ENCODE measurements around the gene C2CD4C. TPM values are rescaled to one million over a fixed set of nuclear protein-coding genes. Genes with fewer than 3 reads are reported as not detected.
"Not testable (repeated sequence)": the region's sequence is repeated elsewhere in the genome, so short reads cannot be mapped to it uniquely, and the experiment has no call there.

The C2CD4C gene
- total RNA-seq, 2 experiments from 2014 or later: not detected

DNA sequence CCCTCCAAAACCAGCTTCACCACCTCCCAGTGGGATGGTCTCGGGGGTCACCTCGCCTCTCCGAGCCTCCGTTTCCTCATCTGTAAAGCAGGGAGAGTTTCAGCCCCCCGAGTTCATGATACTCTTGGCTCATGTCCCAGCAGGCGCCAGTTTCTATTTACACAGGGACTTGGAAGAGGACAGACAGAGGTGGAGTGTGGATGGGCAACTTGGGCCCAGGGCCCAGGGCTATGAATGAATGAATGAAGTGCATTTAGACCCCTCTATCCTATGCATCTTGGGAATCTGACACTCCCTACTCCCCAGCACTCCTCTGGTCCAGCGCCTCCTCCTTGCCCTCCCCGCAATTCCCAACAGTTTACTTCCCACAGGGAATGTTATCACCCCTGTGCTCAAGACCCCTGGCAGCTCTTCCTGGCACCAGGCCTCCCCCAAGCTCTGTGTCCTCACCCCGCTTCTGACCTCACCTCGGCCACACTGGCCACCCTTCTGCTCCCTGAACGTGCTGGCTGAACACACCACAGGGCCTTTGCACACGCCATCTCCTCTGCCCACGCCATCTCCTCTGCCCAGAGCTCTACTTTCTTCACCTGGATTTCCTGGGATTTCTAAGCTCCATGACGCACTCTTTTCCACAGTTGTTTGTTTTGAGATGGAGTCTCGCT, 4.9 kb upstream of the C2CD4C start:
- DNase-seq: no peak
- Mint-ChIP-seq H3K9me3 (no peaks in the 10 kb centered on the region), H3K27me3 (peaks cover 10% of the 10 kb centered on the region), H3K4me3 (no peak overlapping the region), H3K4me1 (no peaks in the 10 kb centered on the region), H3K27ac (no peak overlapping the region), H3K36me3 (no peaks in the 10 kb centered on the region)
- POLR2A ChIA-PET: no interaction called here
- no peak for ATAC-seq (ENCODE audit: low read depth)

DNA sequence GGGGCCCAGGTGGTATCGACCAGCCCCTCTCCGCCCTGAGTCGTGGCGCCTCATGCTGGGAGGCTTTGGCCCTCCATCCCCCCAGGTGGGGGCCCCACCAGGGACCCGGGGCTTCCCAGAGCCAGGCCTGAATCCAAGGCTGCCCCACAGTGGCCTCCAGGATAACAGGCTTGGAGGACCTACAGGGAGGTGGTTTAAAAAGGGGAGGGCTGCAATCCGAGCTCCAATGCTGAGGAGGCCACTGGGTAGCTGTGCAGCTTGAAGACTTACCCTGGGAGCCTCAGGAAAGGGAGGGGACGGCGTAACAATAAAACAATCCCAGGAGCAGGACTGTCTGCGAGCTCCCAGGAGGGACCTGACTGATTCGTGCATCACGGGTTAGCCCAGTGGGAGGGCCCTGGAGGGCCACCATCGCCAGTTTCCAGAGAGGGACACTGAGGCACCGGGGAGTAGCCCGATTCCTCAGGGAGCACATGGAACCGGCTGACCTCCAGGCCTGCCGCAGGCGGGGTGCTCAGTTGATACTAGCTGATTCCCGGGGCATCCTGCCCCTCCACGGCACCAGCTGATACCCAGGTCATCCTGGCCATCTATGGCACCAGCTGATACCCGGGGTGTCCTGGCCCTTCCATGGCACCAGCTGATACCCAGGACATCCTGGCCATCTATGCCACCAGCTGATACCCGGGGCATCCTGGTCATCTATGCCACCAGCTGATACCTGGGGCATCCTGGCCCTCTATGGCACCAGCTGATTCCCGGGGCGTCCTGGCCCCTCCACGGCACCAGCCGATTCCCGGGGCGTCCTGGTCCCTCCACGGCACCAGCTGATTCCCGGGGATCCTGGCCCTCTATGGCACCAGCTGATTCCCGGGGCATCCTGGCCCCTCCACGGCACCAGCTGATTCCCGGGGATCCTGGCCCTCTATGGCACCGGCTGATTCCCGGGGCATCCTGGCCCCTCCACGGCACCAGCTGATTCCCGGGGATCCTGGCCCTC, 3.7 kb upstream of the C2CD4C start:
- ATAC-seq (ENCODE audit: low read depth): no peak
- no peaks in the 10 kb centered on the region for H3K4me1 Mint-ChIP-seq
- H3K9me3 Mint-ChIP-seq: no peaks in the 10 kb centered on the region
- POLR2A ChIA-PET: no interaction called here
- no peak for DNase-seq
- no peak overlapping the region for H3K4me3 Mint-ChIP-seq
- no peak overlapping the region for H3K27ac Mint-ChIP-seq
- H3K36me3 Mint-ChIP-seq: no peaks in the 10 kb centered on the region
- peaks cover 10% of the 10 kb centered on the region for H3K27me3 Mint-ChIP-seq

DNA sequence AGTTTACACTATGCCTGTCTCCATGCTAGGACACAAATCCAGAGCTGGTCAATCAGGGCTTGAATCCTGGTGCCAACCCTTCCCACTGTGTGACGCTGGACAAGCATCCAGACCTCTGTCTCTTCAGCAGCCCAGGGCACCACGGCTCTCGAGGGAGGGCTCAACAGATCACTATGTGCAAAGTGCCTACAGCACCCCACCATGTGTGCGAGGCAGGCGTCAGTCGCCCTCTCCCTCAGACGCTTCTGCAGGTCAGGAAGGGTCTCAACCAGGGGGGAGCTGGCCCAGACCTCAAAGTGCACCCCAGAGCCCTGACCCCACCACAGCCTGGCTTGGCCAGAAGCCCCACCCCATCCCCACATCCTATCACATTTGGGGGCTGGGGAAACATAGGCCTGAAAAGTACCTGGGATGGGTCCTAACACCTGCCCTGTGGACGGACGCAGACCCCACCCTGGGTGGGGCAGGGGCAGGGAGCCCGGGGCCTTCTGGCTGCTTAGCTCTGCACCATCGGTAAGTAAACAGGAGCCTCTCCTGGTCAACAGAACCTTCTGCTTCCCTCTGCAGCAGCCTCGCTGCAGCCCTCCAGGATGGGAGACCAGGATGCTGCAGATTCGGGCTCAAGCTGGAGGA, 2.9 kb upstream of the C2CD4C start:
- no peaks in the 10 kb centered on the region for H3K4me1 Mint-ChIP-seq
- peaks cover 10% of the 10 kb centered on the region for H3K27me3 Mint-ChIP-seq
- no peak overlapping the region for H3K27ac Mint-ChIP-seq
- POLR2A ChIA-PET: no interaction called here
- DNase-seq: no peak
- no peak overlapping the region for H3K4me3 Mint-ChIP-seq
- no peak for ATAC-seq (ENCODE audit: low read depth)
- H3K9me3 Mint-ChIP-seq: no peaks in the 10 kb centered on the region
- no peaks in the 10 kb centered on the region for H3K36me3 Mint-ChIP-seq

DNA sequence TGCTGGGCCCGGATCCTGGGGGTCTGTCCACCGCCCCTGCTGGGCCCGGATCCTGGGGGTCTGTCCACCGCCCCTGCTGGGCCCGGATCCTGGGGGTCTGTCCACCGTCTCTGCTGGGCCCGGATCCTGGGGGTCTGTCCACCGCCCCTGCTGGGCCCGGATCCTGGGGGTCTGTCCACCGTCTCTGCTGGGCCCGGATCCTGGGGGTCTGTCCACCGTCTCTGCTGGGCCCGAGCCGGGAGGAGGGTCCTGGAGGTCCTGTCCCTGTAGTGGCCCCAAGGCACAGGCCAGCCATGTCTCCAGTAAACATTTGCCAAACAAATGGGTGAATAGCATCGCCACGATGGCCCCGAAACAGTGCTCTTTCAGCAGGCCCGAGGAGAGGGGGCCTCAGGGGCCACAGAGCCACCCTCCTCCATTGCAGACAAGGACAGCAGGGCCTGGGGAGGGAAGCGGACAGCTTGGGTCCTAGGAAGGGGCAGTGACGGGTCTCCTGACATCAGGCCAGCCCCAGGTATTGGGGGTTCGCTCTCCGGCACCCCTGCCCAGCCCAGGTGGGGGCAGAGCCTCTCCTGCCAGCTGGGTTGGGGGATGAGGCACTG, 2.3 kb upstream of the C2CD4C start:
- DNase-seq; H3K27me3 Mint-ChIP-seq; H3K4me3 Mint-ChIP-seq; ATAC-seq (ENCODE audit: low read depth); H3K27ac Mint-ChIP-seq; H3K4me1 Mint-ChIP-seq; H3K9me3 Mint-ChIP-seq; POLR2A ChIA-PET; H3K36me3 Mint-ChIP-seq: not testable (repeated sequence)

DNA sequence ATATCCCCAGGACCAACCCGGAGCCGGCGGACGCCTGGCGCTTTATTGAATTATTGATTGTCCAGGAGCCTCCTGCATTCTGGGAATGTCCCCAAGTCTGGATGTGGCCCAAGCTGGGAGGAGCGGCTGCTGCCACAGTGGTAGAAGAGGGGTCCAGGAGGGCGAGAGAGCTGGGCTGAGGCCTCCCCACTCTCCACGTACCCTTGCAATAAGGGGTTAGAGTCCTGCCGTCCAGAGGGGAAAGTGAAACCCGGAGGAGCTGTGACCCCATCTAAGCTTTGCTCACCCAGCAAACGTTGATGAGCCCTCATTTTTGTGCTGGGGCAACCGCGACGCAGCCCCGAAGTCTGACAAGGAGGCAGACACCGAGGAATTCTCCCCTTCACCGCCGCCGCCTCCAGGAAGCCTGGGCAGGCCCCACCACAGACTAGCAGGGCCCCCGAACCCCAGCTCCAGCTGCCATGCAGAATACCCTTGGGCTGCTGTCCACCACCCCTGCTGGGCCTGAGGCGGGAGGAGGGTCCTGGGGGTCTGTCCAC, 1.4 kb upstream of the C2CD4C start:
- Mint-ChIP-seq H3K36me3 (no peaks in the 10 kb centered on the region), H3K27ac (no peak overlapping the region), H3K27me3 (peaks cover 10% of the 10 kb centered on the region), H3K4me1 (no peaks in the 10 kb centered on the region), H3K9me3 (no peaks in the 10 kb centered on the region), H3K4me3 (no peak overlapping the region)
- ATAC-seq (ENCODE audit: low read depth): no peak
- no peak for DNase-seq
- POLR2A ChIA-PET: no interaction called here

DNA sequence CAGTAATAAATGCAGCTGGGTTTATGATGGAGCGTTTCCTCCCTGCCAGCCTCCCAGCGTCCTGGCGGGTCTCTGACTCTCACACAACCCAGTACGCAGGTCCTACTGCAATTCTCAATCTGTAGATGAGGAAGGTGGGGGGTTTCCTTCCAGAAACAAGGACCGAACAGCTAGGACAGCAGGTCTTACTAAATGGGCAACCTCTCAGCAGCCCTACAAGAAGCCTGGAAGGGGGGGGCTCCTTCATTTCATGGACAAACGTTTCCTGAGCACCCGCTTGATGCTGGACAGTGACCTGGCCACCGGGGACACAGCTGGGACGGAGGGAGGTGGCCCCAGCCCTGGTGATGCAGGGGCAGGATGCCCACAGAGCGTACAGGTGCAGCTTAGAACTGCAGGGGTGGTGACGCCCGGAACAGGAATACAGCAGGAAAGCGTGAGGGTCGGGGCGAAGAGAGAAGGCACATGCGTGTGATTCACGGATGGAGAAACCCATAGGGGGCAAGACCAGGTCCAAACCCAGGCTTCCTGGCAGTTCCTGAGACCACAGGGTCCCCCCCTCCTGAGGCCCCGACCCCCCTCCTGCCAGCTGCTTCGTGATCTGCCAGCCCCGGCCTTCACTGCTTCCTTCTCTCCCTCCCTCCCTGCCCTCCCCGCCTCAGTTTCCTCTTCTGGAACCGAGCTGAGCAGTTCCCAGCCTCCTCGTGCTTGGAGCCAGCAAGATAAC, 732 bp upstream of the C2CD4C start:
- Mint-ChIP-seq H3K27me3 (peaks cover 10% of the 10 kb centered on the region), H3K27ac (no peak overlapping the region), H3K4me1 (no peaks in the 10 kb centered on the region), H3K4me3 (peak overlapping the region; percentile 41), H3K36me3 (no peaks in the 10 kb centered on the region), H3K9me3 (no peaks in the 10 kb centered on the region)
- POLR2A ChIA-PET: no interaction called here
- DNase-seq (no peak), ATAC-seq (ENCODE audit: low read depth) (no peak)

DNA sequence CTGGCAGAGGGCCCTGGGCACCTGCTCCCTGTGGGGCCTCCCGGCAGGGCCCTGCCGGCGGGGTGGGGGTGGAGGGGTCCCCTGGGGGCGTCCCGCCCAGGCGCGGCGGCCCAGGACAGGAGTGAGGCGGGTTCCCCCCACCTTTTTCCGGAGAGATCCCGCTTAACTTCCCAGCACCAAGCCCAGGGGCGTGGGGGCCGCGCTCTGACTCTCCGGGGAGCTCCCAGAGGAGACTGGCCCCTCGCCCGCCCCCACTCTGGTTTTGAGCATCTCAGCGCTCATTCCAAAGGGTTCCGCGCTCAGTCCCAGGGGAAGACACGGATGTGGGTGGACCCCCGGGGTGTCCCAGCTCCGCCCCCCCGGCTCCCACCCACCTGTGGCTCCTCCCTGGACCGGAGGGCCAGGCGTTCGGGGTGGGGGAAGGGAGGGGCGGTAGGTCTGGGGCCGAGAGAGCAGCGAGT, 476 bp downstream of the C2CD4C start:
- Mint-ChIP-seq H3K9me3 (no peaks in the 10 kb centered on the region), H3K27ac (no peak overlapping the region), H3K27me3 (peaks cover 10% of the 10 kb centered on the region), H3K4me3 (no peak overlapping the region), H3K4me1 (no peaks in the 10 kb centered on the region), H3K36me3 (no peaks in the 10 kb centered on the region)
- no peak for ATAC-seq (ENCODE audit: low read depth)
- no peak for DNase-seq
- POLR2A ChIA-PET: no interaction called here

DNA sequence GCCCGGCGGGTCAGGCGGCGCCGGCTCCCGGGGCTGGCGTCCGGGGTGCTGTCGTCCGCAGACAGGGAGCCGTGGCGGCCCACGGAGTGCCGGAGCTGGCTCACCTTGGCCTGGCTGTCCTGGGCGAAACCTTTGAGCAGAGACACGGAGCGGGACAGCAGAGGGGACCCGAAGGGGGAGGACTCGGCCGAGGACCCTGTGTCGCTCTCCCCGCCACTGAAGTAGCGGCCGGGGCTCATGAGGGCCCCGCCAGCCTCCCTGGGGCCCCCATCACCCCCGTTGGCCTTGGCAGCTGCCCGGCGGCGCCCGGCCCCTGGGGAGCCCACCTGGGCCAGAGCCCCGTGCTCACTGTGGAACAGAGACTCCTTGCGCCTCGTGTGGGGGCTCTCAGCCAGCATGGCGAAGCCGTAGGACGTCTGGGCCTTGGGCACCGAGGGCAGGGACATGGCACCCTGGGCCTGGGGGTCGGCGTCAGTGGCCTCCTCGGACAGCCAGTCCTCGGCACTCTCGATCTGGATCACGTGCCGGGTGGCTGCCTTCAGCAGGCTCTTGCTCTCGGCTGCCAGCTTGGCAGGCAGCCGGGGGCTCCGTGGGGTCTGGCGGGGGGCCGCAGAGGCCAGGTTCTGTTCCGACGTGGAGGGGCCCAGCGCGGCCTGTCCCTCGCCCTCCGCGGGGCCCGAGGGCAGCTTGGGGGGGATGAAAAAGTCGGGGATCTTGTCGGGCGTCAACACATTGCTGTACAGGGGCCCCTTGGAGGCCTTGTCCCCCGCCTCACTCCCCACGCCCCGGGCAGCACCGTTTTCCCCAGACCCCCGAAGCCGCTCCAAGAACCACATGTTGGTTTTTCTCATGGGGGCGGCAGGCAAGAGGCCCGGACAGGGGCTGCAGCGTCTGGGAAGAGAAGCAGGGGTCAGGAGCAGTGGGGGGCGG, 1.2 kb downstream of the C2CD4C start:
- Mint-ChIP-seq H3K9me3 (no peaks in the 10 kb centered on the region), H3K4me1 (no peaks in the 10 kb centered on the region), H3K36me3 (no peaks in the 10 kb centered on the region), H3K27me3 (peaks cover 10% of the 10 kb centered on the region), H3K4me3 (no peak overlapping the region), H3K27ac (no peak overlapping the region)
- POLR2A ChIA-PET: no interaction called here
- no peak for ATAC-seq (ENCODE audit: low read depth)
- DNase-seq: no peak

DNA sequence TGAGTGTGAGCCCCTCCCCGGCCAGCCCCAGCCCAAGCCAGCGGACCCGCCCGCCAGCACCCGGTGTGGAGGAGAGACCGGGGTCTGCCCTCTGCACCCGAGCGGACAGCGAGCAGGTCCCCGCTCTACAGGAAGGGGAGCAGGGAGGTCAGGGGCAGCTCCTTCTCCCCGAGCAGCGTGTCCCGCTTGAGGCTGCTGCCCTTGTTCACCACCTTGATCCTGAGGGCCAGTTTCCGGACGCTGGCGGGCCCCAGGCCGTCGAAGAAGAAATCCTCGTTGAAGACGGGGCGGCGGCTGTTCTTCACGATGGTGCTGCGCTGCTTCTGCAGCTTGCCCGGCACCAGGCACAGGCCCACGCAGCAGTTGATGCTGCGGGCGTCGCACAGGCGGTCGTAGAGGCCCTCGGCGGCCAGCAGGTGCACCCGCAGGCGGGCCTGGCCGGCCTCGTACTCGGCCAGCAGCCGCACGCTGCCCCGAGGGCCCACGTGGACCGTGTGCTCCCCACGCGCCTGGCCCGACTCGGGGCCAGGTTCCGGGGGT, 1.9 kb downstream of the C2CD4C start:
- ATAC-seq (ENCODE audit: low read depth) (no peak), DNase-seq (no peak)
- Mint-ChIP-seq H3K9me3 (no peaks in the 10 kb centered on the region), H3K36me3 (no peaks in the 10 kb centered on the region), H3K4me1 (no peaks in the 10 kb centered on the region), H3K4me3 (no peak overlapping the region), H3K27me3 (peaks cover 10% of the 10 kb centered on the region), H3K27ac (no peak overlapping the region)
- POLR2A ChIA-PET: no interaction called here

DNA sequence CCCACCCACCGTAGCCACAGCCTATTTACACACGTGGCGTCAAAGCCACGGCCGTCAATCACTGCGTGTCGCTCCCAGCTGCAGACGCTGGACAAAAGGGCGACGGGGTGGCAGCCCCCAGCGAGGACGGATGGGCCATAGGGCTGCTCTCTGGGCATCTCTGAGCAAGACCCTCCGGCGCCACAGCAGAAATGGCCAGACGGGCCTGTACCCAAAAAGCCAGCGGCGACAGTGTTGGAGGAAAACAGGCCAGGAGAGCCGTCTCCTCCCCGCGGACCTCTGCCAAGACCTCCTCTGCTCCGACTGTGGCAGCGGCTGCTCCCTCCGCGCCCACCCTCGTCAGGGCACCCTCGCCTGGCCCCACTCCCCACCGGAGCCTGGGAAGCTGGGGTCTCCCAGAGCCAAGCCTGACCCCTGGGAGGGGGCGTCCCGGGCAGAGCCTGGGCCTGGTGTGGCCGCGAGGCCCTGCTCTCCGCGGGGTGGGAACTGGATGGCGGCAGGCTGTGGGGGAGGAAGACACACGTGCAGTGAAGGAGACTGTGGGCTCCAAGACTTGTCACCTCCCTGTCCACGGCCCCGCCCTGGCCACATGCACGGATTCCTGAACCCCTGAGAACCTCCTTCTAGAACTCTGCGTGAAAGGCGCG, 2.7 kb downstream of the C2CD4C start:
- no peak overlapping the region for H3K4me3 Mint-ChIP-seq
- H3K27ac Mint-ChIP-seq: no peak overlapping the region
- peaks cover 10% of the 10 kb centered on the region for H3K27me3 Mint-ChIP-seq
- POLR2A ChIA-PET: no interaction called here
- H3K4me1 Mint-ChIP-seq: no peaks in the 10 kb centered on the region
- ATAC-seq (ENCODE audit: low read depth) (no peak), DNase-seq (no peak)
- no peaks in the 10 kb centered on the region for H3K36me3 Mint-ChIP-seq
- H3K9me3 Mint-ChIP-seq: no peaks in the 10 kb centered on the region

DNA sequence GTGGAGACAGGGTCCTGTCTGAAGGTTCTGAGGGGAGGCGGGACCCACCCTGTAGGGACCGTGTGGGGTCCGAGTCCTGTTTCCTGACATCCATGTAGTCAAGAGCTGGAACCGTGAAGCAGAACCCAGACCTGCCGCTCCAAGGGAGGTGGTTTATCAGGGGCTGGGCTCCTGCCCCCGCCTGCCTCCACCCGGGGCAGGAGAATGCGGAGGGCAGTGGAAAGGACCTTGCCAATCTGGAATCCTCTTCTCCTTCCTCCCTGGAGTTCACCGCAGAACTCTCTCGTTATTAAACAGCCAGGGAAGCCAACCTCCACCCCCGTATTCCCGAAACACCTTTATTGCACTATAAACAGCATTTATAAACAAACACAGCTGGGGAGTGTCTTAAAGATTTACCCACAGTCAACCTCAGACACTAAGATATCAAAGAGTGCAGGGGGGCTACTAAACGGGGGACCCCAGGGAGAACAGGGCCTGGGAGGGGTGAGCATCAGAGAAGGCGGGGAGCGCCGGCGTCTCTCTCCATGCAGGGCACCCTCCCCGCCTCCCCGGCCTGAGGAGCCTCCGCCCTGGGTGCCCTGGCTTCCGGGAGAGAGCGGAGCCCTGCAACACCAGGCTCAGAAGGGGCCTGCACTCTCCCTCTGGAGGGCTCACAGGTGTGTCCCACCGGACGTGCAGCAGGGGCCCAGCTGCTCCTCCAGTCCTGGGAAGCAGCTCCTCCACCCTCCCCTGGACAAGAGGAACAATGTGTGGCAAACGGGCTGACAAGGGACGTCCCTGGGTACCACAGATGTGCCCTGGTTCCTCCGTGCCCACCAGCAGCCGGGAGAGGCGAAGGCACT, 3.6 kb downstream of the C2CD4C start:
- H3K4me1 Mint-ChIP-seq: no peaks in the 10 kb centered on the region
- POLR2A ChIA-PET: no interaction called here
- no peaks in the 10 kb centered on the region for H3K9me3 Mint-ChIP-seq
- no peak for DNase-seq
- no peak for ATAC-seq (ENCODE audit: low read depth)
- no peak overlapping the region for H3K27ac Mint-ChIP-seq
- no peaks in the 10 kb centered on the region for H3K36me3 Mint-ChIP-seq
- no peak overlapping the region for H3K4me3 Mint-ChIP-seq
- peaks cover 10% of the 10 kb centered on the region for H3K27me3 Mint-ChIP-seq
